Left lung (tissue), 10 donors: ENCODE measurements around the gene NEDD9. TPM values are rescaled to one million over a fixed set of nuclear protein-coding genes. Genes with fewer than 3 reads are reported as not detected.

Experiments
- ATAC-seq: fragments of 200-7000 bp; cut with Tn5 transposase; one replicate; pipeline ENCODE4 v1.9.1; 2020; ENCODE audit warnings: moderate library complexity
- DNase-seq, 4 donors: peaks; one replicate each; pipeline ENCODE4 v3.0.0-alpha.2; 2013 to 2020
- H3K27ac ChIP-seq, 2 donors: fragments of 200-600 bp; sonication (generic) in 1 of 2; one replicate each; pipeline versions ENCODE4 v1.5.0 to v1.8.0; 2020 to 2021
- H3K27me3 ChIP-seq, 2 donors: fragments of 200-600 bp; sonication (generic) in 1 of 2; one replicate each; pipeline versions ENCODE4 v1.5.0 to v1.8.0; 2020 to 2021
- H3K36me3 ChIP-seq, 2 donors: fragments of 200-600 bp; sonication (generic) in 1 of 2; one replicate each; pipeline versions ENCODE4 v1.5.0 to v1.8.0; 2020 to 2021
- H3K4me1 ChIP-seq, 2 donors: fragments of 200-600 bp; one replicate each; pipeline ENCODE4 v1.8.0; 2021
- H3K4me3 ChIP-seq, 2 donors: fragments of 200-600 bp; sonication (generic) in 1 of 2; one replicate each; pipeline versions ENCODE4 v1.5.0 to v1.8.0; 2020 to 2021; ENCODE audit warnings: mild to moderate bottlenecking in 1 of 2
- H3K9me3 ChIP-seq, 2 donors: fragments of 200-600 bp; sonication (generic) in 1 of 2; one replicate each; pipeline versions ENCODE4 v1.5.0 to v1.8.0; 2020 to 2021
- CTCF ChIP-seq, 2 donors: fragments of 200-600 bp; sonication (generic) in 1 of 2; IDR thresholded peaks; one replicate each; pipeline versions ENCODE4 v1.5.0 to v1.8.0; 2021; ENCODE audit warnings: antibody characterized with exemption in 2 of 2
- intact Hi-C, 2 donors: fragments of 100-400 bp; cut with DNase I; formaldehyde crosslinking; loops; one replicate each; pipeline versions ENCODE4 v1.11.2 to v1.14.2; 2022
- polyA plus RNA-seq, 6 donors: library from polyadenylated mRNA; unstranded; fragments of 120-200 nt; gene quantifications; one replicate each; pipeline ENCODE4 v1.2.1, GENCODE V29; 2013; ENCODE audit not compliant: insufficient read length in 6 of 6
- total RNA-seq, 2 donors: library from RNA; stranded (reverse); fragmentation: NEBNext Ultra II Directional; extraction: Animal tissue kit (Norgen Biotek cat#: 25700); gene quantifications; one replicate each; pipeline ENCODE4 v1.2.1, GENCODE V29; 2021
- donor health status: DM: no; HTN: yes; CAD: no.
- donor health status: DM: no; HTN: no; CAD: no.

NEDD9 gene
- total and polyA plus RNA-seq, 8 donors: 54.3 to 193 (median 59.5) TPM

DNA sequence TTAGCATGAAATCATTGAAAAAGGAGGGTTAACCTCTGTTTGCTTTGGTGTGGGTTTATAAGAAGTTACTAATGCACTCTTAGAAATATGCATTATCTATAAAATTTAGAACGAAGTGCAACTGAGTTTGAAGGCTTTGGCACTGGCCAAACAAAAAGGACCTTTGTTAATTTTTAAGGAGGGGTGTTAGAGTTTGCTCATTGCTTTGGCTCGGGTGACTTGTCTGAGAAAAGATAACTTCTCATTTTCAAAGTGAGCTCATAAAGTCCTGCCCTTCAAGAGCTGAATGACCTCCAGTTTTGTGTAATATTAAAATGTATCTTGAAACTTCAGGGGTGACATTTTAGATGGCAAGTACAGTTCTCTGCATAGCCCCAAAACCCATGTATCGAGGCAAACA is 25.9 kb downstream of the NEDD9 start:
- TF ChIP-seq CTCF (IDR thresholded peaks at IDR 0.05): no peak
- ATAC-seq: peak; percentile 4

GRCh38 chr6:11204794-11205366 is 27.6 kb downstream of the NEDD9 start:
- intact Hi-C loops: no loop called here
- TF ChIP-seq CTCF (IDR thresholded peaks at IDR 0.05): no peak
- peaks cover 0 to 74% of the 10 kb centered on the region in 2 donors for H3K36me3 ChIP-seq
- ATAC-seq: no peak
- no peak overlapping the region for H3K4me3 ChIP-seq
- H3K27ac ChIP-seq: no peak overlapping the region
- H3K9me3 ChIP-seq: no peaks in the 10 kb centered on the region
- no peak for DNase-seq
- peaks cover 38 to 86% of the 10 kb centered on the region in 2 donors for H3K4me1 ChIP-seq
- H3K27me3 ChIP-seq: no peaks in the 10 kb centered on the region

More for the DNA sequence above, 25.9 kb downstream of the NEDD9 start:
- no peak for DNase-seq
- intact Hi-C loops: no loop called here
- H3K27me3 ChIP-seq: no peaks in the 10 kb centered on the region
- peak overlapping the region; percentile 86 to 87 for H3K27ac ChIP-seq
- no peaks in the 10 kb centered on the region for H3K9me3 ChIP-seq
- peaks cover 0 to 68% of the 10 kb centered on the region in 2 donors for H3K36me3 ChIP-seq
- no peak overlapping the region for H3K4me3 ChIP-seq
- peaks cover 41 to 96% of the 10 kb centered on the region in 2 donors for H3K4me1 ChIP-seq

DNA sequence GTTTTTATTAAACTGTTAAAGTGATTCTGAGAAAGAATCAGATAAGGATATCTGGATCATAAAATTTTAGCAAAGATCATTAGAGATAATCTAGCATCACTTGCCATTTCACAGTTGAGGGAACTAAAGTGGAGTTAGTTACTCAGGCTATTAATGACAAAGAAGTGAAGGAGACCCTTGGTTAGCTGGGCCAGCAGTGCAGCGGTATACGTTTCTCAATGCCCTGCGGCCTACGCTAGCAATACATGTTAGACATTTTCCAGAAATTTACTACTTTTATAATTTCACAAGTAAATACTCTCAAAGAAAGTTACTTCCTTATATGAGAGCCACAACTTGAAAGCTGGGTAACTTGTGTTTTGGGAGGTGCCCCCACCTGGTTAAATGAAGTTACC is 28.5 kb downstream of the NEDD9 start:
- Histone ChIP-seq H3K36me3 (peaks cover 0 to 70% of the 10 kb centered on the region in 2 donors), H3K9me3 (no peaks in the 10 kb centered on the region), H3K4me3 (no peak overlapping the region), H3K27ac (peak overlapping the region in 1 of 2 donors; percentile 40), H3K4me1 (peaks cover 38 to 86% of the 10 kb centered on the region in 2 donors), H3K27me3 (no peaks in the 10 kb centered on the region)
- DNase-seq: no peak
- no peak for TF ChIP-seq CTCF (IDR thresholded peaks at IDR 0.05)
- intact Hi-C loops: no loop called here
- no peak for ATAC-seq

DNA sequence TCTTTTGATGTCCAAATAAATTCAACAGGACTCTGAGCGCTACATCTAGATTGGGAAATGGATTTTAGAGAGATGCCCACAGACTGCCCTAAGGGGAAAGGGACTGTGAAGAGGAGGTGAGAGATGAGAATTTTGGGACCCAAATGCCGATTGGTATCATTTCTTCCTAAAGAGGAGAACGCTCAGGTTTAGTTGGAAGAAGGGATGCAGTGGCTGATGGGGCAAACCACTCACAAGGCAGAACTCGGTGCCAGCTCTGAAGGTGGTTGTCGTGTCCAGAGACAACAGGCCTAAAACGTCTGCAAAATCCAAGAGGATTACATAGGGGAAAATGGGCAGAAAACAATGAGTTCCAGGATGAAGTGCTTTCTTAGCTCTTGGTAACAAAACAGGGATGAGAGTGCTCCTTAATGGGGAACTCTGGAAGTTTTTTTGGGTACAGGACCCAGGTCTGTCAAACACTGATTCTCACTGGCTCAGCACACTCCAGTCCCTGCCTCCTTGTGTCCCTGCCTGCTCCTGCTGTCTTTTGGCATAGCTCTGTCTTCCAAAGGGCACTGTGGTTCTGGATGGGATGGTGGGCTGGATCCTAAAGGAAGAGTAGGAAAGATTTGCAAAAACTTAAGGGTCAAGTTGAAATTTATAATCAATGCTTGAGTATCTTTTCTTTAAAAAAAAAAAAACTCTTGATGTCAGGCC is 29.0 kb downstream of the NEDD9 start:
- peak overlapping the region; percentile 40 to 54 for H3K27ac ChIP-seq
- TF ChIP-seq CTCF (IDR thresholded peaks at IDR 0.05): no peak
- H3K9me3 ChIP-seq: no peaks in the 10 kb centered on the region
- H3K4me1 ChIP-seq: peaks cover 38 to 86% of the 10 kb centered on the region in 2 donors
- H3K36me3 ChIP-seq: peaks cover 0 to 69% of the 10 kb centered on the region in 2 donors
- ATAC-seq (no peak), DNase-seq (no peak)
- intact Hi-C loops: no loop called here
- H3K4me3 ChIP-seq: no peak overlapping the region
- H3K27me3 ChIP-seq: no peaks in the 10 kb centered on the region

GRCh38 chr6:11202513-11203305 is 29.8 kb downstream of the NEDD9 start:
- intact Hi-C loops: no loop called here
- ATAC-seq (no peak), DNase-seq (peak in 1 of 4 donors; percentile 67)
- Histone ChIP-seq H3K27me3 (no peaks in the 10 kb centered on the region), H3K36me3 (peaks cover 0 to 72% of the 10 kb centered on the region in 2 donors), H3K27ac (peak overlapping the region; percentile 40 to 54), H3K4me1 (peaks cover 37 to 83% of the 10 kb centered on the region in 2 donors), H3K4me3 (no peak overlapping the region), H3K9me3 (no peaks in the 10 kb centered on the region)
- no peak for TF ChIP-seq CTCF (IDR thresholded peaks at IDR 0.05)
